ENCODE measurements around the gene ACACB. TPM values are rescaled to one million over a fixed set of nuclear protein-coding genes. Genes with fewer than 3 reads are reported as not detected.

The ACACB gene
- polyA plus RNA-seq, 1 donor from 2014 or later, result 0.22 TPM

DNA sequence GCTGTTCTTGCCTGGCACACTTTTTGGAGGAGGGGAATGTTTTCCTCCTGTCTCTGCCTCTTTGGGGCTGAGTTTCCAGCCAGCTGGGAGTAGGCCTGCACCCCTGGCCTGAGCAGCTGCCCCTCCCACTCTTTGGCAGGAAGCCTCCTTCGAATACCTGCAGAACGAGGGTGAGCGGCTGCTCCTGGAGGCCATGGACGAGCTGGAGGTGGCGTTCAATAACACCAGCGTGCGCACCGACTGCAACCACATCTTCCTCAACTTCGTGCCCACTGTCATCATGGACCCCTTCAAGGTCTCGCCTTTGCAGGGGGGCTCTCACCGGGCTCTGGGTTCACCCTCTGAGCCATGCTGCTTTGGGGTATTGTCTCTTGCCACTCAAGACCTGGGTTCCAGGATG, 123.3 kb downstream of the ACACB start:
- Histone ChIP-seq H3K9me3 (ENCODE audit: low read length) (no peaks in the 10 kb centered on the region), H3F3A (ENCODE audit: insufficient read depth, low read length, poor library complexity, severe bottlenecking) (no peaks in the 10 kb centered on the region), H3K4me3 (ENCODE audit: low read length) (no peak overlapping the region), H4K20me1 (ENCODE audit: insufficient read depth) (no peaks in the 10 kb centered on the region), H3K9me2 (ENCODE audit: insufficient read depth, low read length) (no peaks in the 10 kb centered on the region), H3K27ac (ENCODE audit: low read length) (no peak overlapping the region), H3K36me3 (ENCODE audit: insufficient read depth, low read length) (no peaks in the 10 kb centered on the region), H2AFZ (ENCODE audit: low read depth, low read length) (no peak overlapping the region), H3K4me2 (ENCODE audit: low read length) (no peak overlapping the region), H3K79me2 (replicated peaks; ENCODE audit: insufficient read depth, low read length) (no peaks in the 10 kb centered on the region), H3K9ac (ENCODE audit: low read length) (no peak overlapping the region), H3K27me3 (ENCODE audit: insufficient read depth, low read depth, low read length) (no peaks in the 10 kb centered on the region)
- TF ChIP-seq REST (IDR thresholded peaks at IDR 0.05; ENCODE audit: borderline replicate concordance) (no peak), TAF1 (IDR thresholded peaks at IDR 0.05; ENCODE audit: low read depth) (no peak), CTCF (IDR thresholded peaks at IDR 0.05; ENCODE audit: poor library complexity, severe bottlenecking) (no peak), MXI1 (conservative IDR thresholded peaks at IDR 0.05; ENCODE audit: poor library complexity, severe bottlenecking) (no peak), SMC3 (conservative IDR thresholded peaks at IDR 0.05; ENCODE audit: poor library complexity) (no peak), EP300 (conservative IDR thresholded peaks at IDR 0.05; ENCODE audit: poor library complexity, severe bottlenecking) (no peak), POLR2AphosphoS5 (IDR thresholded peaks at IDR 0.05) (no peak), EZH2 (IDR thresholded peaks at IDR 0.05; ENCODE audit: borderline replicate concordance, insufficient read depth, low read length, poor library complexity, severe bottlenecking) (no peak), RAD21 (conservative IDR thresholded peaks at IDR 0.05) (no peak)

DNA sequence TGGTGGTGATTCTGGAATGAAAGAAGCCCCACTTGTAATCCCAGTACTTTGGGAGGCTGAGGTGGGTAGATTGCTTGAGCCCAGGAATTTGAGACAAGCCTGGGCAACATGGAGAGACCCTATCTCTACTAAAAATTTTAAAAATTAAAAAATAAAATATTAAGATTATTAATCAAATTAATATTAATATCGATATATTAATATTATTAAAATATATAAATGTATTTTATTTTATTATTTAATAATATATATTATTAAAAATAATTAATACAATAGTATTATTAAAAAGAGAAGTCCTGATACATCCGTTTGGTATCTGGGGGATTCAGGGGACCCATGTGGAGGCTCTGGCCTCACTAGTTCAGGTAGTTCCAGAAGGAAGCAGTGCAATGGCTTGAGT, 124.0 kb downstream of the ACACB start:
- H3K27ac ChIP-seq (ENCODE audit: low read length), result no peak overlapping the region
- H3K9me3 ChIP-seq (ENCODE audit: low read length), result no peaks in the 10 kb centered on the region
- H4K20me1 ChIP-seq (ENCODE audit: insufficient read depth), result no peaks in the 10 kb centered on the region
- no peaks in the 10 kb centered on the region for H3K36me3 ChIP-seq (ENCODE audit: insufficient read depth, low read length)
- H2AFZ ChIP-seq (ENCODE audit: low read depth, low read length), result no peak overlapping the region
- no peak overlapping the region for H3K9ac ChIP-seq (ENCODE audit: low read length)
- no peak overlapping the region for H3K4me2 ChIP-seq (ENCODE audit: low read length)
- no peaks in the 10 kb centered on the region for H3K9me2 ChIP-seq (ENCODE audit: insufficient read depth, low read length)
- no peaks in the 10 kb centered on the region for H3K79me2 ChIP-seq (replicated peaks; ENCODE audit: insufficient read depth, low read length)
- no peak for TF ChIP-seq POLR2AphosphoS5 (IDR thresholded peaks at IDR 0.05)
- no peak for TF ChIP-seq CTCF (IDR thresholded peaks at IDR 0.05; ENCODE audit: poor library complexity, severe bottlenecking)
- TF ChIP-seq REST (IDR thresholded peaks at IDR 0.05; ENCODE audit: borderline replicate concordance), result no peak
- no peak for TF ChIP-seq RAD21 (conservative IDR thresholded peaks at IDR 0.05)
- TF ChIP-seq TAF1 (IDR thresholded peaks at IDR 0.05; ENCODE audit: low read depth), result no peak
- no peak for TF ChIP-seq SMC3 (conservative IDR thresholded peaks at IDR 0.05; ENCODE audit: poor library complexity)
- TF ChIP-seq MXI1 (conservative IDR thresholded peaks at IDR 0.05; ENCODE audit: poor library complexity, severe bottlenecking), result no peak
- no peak for TF ChIP-seq EZH2 (IDR thresholded peaks at IDR 0.05; ENCODE audit: borderline replicate concordance, insufficient read depth, low read length, poor library complexity, severe bottlenecking)
- TF ChIP-seq EP300 (conservative IDR thresholded peaks at IDR 0.05; ENCODE audit: poor library complexity, severe bottlenecking), result no peak
- H3K27me3 ChIP-seq (ENCODE audit: insufficient read depth, low read depth, low read length), result no peaks in the 10 kb centered on the region
- no peak overlapping the region for H3K4me3 ChIP-seq (ENCODE audit: low read length)
- no peaks in the 10 kb centered on the region for H3F3A ChIP-seq (ENCODE audit: insufficient read depth, low read length, poor library complexity, severe bottlenecking)

Data from neural cell (in vitro differentiated cells).